ENCODE results near the gene SPSB2. TPM values are rescaled to one million over a fixed set of nuclear protein-coding genes. Genes with fewer than 3 reads are reported as not detected.

Gene SPSB2
- total and polyA plus RNA-seq, 2 experiments from 2014 or later, result 8.2 to 13.1 TPM

DNA sequence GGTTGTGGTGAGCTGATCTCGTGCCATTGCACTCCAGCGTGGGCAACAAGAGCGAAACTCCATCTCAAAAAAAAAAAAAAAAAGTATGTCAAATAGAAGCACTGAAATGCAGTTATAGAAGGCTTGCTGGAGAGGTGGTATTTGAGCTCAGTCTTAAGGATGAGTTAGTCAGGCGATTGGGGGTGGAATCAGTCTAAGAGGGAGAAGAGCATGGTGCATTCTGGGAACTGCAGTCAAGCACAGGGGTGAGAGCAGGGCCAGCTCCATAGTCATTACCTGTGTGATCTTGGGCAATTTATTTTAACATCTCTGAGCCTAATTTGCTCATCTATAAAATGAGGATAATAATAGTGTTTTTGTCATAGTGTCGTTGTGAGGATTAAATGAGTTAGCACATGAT, 38.2 kb downstream of the SPSB2 start (continued):
- TF ChIP-seq, protein P1, sequence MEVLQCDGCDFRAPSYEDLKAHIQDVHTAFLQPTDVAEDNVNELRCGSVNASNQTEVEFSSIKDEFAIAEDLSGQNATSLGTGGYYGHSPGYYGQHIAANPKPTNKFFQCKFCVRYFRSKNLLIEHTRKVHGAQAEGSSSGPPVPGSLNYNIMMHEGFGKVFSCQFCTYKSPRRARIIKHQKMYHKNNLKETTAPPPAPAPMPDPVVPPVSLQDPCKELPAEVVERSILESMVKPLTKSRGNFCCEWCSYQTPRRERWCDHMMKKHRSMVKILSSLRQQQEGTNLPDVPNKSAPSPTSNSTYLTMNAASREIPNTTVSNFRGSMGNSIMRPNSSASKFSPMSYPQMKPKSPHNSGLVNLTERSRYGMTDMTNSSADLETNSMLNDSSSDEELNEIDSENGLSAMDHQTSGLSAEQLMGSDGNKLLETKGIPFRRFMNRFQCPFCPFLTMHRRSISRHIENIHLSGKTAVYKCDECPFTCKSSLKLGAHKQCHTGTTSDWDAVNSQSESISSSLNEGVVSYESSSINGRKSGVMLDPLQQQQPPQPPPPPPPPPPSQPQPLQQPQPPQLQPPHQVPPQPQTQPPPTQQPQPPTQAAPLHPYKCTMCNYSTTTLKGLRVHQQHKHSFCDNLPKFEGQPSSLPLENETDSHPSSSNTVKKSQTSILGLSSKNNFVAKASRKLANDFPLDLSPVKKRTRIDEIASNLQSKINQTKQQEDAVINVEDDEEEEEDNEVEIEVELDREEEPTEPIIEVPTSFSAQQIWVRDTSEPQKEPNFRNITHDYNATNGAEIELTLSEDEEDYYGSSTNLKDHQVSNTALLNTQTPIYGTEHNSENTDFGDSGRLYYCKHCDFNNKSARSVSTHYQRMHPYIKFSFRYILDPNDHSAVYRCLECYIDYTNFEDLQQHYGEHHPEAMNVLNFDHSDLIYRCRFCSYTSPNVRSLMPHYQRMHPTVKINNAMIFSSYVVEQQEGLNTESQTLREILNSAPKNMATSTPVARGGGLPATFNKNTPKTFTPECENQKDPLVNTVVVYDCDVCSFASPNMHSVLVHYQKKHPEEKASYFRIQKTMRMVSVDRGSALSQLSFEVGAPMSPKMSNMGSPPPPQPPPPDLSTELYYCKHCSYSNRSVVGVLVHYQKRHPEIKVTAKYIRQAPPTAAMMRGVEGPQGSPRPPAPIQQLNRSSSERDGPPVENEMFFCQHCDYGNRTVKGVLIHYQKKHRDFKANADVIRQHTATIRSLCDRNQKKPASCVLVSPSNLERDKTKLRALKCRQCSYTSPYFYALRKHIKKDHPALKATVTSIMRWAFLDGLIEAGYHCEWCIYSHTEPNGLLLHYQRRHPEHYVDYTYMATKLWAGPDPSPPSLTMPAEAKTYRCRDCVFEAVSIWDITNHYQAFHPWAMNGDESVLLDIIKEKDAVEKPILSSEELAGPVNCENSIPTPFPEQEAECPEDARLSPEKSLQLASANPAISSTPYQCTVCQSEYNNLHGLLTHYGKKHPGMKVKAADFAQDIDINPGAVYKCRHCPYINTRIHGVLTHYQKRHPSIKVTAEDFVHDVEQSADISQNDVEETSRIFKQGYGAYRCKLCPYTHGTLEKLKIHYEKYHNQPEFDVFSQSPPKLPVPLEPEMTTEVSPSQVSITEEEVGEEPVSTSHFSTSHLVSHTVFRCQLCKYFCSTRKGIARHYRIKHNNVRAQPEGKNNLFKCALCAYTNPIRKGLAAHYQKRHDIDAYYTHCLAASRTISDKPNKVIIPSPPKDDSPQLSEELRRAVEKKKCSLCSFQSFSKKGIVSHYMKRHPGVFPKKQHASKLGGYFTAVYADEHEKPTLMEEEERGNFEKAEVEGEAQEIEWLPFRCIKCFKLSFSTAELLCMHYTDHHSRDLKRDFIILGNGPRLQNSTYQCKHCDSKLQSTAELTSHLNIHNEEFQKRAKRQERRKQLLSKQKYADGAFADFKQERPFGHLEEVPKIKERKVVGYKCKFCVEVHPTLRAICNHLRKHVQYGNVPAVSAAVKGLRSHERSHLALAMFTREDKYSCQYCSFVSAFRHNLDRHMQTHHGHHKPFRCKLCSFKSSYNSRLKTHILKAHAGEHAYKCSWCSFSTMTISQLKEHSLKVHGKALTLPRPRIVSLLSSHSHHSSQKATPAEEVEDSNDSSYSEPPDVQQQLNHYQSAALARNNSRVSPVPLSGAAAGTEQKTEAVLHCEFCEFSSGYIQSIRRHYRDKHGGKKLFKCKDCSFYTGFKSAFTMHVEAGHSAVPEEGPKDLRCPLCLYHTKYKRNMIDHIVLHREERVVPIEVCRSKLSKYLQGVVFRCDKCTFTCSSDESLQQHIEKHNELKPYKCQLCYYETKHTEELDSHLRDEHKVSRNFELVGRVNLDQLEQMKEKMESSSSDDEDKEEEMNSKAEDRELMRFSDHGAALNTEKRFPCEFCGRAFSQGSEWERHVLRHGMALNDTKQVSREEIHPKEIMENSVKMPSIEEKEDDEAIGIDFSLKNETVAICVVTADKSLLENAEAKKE (CRISPR knock-in tag; IDR thresholded peaks at IDR 0.05), result no peak
- no peak for TF ChIP-seq NANOG (IDR thresholded peaks at IDR 0.05; ENCODE audit: borderline replicate concordance)
- TF ChIP-seq, protein P2, sequence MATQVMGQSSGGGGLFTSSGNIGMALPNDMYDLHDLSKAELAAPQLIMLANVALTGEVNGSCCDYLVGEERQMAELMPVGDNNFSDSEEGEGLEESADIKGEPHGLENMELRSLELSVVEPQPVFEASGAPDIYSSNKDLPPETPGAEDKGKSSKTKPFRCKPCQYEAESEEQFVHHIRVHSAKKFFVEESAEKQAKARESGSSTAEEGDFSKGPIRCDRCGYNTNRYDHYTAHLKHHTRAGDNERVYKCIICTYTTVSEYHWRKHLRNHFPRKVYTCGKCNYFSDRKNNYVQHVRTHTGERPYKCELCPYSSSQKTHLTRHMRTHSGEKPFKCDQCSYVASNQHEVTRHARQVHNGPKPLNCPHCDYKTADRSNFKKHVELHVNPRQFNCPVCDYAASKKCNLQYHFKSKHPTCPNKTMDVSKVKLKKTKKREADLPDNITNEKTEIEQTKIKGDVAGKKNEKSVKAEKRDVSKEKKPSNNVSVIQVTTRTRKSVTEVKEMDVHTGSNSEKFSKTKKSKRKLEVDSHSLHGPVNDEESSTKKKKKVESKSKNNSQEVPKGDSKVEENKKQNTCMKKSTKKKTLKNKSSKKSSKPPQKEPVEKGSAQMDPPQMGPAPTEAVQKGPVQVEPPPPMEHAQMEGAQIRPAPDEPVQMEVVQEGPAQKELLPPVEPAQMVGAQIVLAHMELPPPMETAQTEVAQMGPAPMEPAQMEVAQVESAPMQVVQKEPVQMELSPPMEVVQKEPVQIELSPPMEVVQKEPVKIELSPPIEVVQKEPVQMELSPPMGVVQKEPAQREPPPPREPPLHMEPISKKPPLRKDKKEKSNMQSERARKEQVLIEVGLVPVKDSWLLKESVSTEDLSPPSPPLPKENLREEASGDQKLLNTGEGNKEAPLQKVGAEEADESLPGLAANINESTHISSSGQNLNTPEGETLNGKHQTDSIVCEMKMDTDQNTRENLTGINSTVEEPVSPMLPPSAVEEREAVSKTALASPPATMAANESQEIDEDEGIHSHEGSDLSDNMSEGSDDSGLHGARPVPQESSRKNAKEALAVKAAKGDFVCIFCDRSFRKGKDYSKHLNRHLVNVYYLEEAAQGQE (IDR thresholded peaks at IDR 0.05; ENCODE audit: unreplicated experiment), result no peak

DNA sequence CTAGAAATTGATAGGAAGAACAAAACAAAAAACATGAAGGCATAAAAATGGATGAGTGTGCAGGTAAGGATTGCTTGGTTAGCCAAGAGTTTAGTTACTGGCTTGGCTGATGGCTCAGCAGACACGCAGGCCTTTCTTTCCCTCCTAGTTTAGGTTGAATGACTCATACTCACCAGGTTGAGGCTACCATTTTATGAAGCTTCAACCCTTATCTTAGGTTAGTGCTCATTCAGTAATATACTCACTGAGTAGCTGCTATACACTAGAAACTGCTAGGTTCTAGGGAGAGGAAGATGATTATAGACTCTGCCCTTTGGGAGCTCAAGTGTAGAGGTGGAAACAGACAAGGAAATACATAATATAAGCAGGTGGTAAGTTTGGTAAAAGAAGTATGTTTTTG, 38.8 kb downstream of the SPSB2 start:
- ATAC-seq, result no peak
- Mint-ChIP-seq H3K4me1 (peaks cover 20% of the 10 kb centered on the region), H3K27ac (no peak overlapping the region; the same call in 1 of the 2 replicates), H3K27me3 (ENCODE audit: insufficient read depth, low read depth, poor library complexity) (peaks cover 14% of the 10 kb centered on the region), H3K36me3 (ENCODE audit: low read depth) (peaks cover 83% of the 10 kb centered on the region), H3K9me3 (no peaks in the 10 kb centered on the region), H3K4me3 (no peak overlapping the region)
- no peak overlapping the region for H3K4me2 ChIP-seq
- H3K79me2 ChIP-seq (replicated peaks; ENCODE audit: insufficient read depth), result peaks cover 9% of the 10 kb centered on the region
- no peak for TF ChIP-seq STAT1 (IDR thresholded peaks at IDR 0.05; ENCODE audit: unreplicated experiment)
- peaks cover 10% of the 10 kb centered on the region; the same call in 1 of the 2 replicates for H3K4me1 ChIP-seq (ENCODE audit: insufficient read depth)
- peaks cover 6% of the 10 kb centered on the region; the same call in 1 of the 2 replicates for H3K36me3 ChIP-seq (ENCODE audit: insufficient read depth)
- H3K27me3 ChIP-seq (ENCODE audit: insufficient read depth), result no peaks in the 10 kb centered on the region
- no peak for DNase-seq (ENCODE audit: low spot score)
- peaks cover 3% of the 10 kb centered on the region; the same call in 1 of the 2 replicates for H4K20me1 ChIP-seq (replicated peaks; ENCODE audit: insufficient read depth)
- no peak overlapping the region for H2AFZ ChIP-seq
- H3K9me2 ChIP-seq (ENCODE audit: insufficient read depth), result no peaks in the 10 kb centered on the region
- H3F3A ChIP-seq (replicated peaks; ENCODE audit: low read depth), result peaks cover 23% of the 10 kb centered on the region
- peak overlapping the region; percentile 69; the same call in 1 of the 2 replicates for H3K27ac ChIP-seq (ENCODE audit: low read depth)
- no peak overlapping the region for H3K4me3 ChIP-seq

Measured in GM23338 (cell line).